ENCODE results near the gene RNF32.

GRCh38 chr7:156691764-156692163 is 51.2 kb downstream of the RNF32 start:
- TF ChIP-seq CTCF (IDR thresholded peaks at IDR 0.05) (no peak), EP300 (IDR thresholded peaks at IDR 0.05; ENCODE audit: low read depth) (no peak), POLR2A (IDR thresholded peaks at IDR 0.05) (no peak), POLR2AphosphoS5 (IDR thresholded peaks at IDR 0.05) (no peak)
